Measurements from ENCODE around the gene ANKS4B. TPM values are rescaled to one million over a fixed set of nuclear protein-coding genes. Genes with fewer than 3 reads are reported as not detected.

ANKS4B gene
- total RNA-seq, 1 experiment from 2014 or later: not detected

GRCh38 chr16:21279501-21279900 is 46.0 kb downstream of the ANKS4B start:
- DNase-seq (ENCODE audit: low read depth, low spot score) (no peak), ATAC-seq (no peak)
- TF ChIP-seq, protein P1, sequence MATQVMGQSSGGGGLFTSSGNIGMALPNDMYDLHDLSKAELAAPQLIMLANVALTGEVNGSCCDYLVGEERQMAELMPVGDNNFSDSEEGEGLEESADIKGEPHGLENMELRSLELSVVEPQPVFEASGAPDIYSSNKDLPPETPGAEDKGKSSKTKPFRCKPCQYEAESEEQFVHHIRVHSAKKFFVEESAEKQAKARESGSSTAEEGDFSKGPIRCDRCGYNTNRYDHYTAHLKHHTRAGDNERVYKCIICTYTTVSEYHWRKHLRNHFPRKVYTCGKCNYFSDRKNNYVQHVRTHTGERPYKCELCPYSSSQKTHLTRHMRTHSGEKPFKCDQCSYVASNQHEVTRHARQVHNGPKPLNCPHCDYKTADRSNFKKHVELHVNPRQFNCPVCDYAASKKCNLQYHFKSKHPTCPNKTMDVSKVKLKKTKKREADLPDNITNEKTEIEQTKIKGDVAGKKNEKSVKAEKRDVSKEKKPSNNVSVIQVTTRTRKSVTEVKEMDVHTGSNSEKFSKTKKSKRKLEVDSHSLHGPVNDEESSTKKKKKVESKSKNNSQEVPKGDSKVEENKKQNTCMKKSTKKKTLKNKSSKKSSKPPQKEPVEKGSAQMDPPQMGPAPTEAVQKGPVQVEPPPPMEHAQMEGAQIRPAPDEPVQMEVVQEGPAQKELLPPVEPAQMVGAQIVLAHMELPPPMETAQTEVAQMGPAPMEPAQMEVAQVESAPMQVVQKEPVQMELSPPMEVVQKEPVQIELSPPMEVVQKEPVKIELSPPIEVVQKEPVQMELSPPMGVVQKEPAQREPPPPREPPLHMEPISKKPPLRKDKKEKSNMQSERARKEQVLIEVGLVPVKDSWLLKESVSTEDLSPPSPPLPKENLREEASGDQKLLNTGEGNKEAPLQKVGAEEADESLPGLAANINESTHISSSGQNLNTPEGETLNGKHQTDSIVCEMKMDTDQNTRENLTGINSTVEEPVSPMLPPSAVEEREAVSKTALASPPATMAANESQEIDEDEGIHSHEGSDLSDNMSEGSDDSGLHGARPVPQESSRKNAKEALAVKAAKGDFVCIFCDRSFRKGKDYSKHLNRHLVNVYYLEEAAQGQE (IDR thresholded peaks at IDR 0.05; ENCODE audit: insufficient read depth in 1 of 2, low read depth in 2 of 2, low read length in 1 of 2): no peak
- TF ChIP-seq TCF7L2 (IDR thresholded peaks at IDR 0.05; ENCODE audit: low read depth, low read length) (no peak), SIN3A (IDR thresholded peaks at IDR 0.05; ENCODE audit: borderline replicate concordance, insufficient read depth, low read depth, low read length) (no peak), POLR2AphosphoS5 (IDR thresholded peaks at IDR 0.05; ENCODE audit: low read depth, low read length) (no peak), CTCF (IDR thresholded peaks at IDR 0.05) (no peak)
- H3K9me3 ChIP-seq (ENCODE audit: control insufficient read depth, insufficient read depth, low read depth, low read length): no peaks in the 10 kb centered on the region
- peaks cover 54% of the 10 kb centered on the region for H3K27me3 ChIP-seq (ENCODE audit: control insufficient read depth, insufficient read depth, low read length)
- no peaks in the 10 kb centered on the region for H3K36me3 ChIP-seq (ENCODE audit: control insufficient read depth, insufficient read depth, low read length)
- POLR2A ChIA-PET: interaction anchor here (0.6 kb wide), 1 partner anchor 199 kb away, joined by 3 read pairs; no protein-coding TSS in a partner anchor
- peaks cover 5% of the 10 kb centered on the region for H3K4me1 ChIP-seq (ENCODE audit: control insufficient read depth, insufficient read depth, low read length)
- intact Hi-C loops (cut with micrococcal nuclease; ENCODE audit: unreplicated experiment) (loop anchor here (10.0 kb wide), 1 partner anchor 85 kb away; no protein-coding TSS in a partner anchor), in situ Hi-C loops (cut with HindIII; ENCODE audit: low pct_unique_long_range_greater_than_20kb, low sequenced_read_pairs) (loop anchor here (25.0 kb wide), 1 partner anchor 92 kb away; no protein-coding TSS in a partner anchor)
- CTCF ChIA-PET: interaction anchor here (1.1 to 1.5 kb wide), 2 partner anchors 14 to 91 kb away, joined by 3 to 4 read pairs; no protein-coding TSS in a partner anchor
- no peak overlapping the region for H3K27ac ChIP-seq (ENCODE audit: low read length)
- H3K4me3 ChIP-seq (ENCODE audit: low read depth in 2 of 2, low read length in 2 of 2): no peak overlapping the region
- BruUV-seq (replicated peaks): no TSS peak

GRCh38 chr16:21281698-21282389 is 48.3 kb downstream of the ANKS4B start:
- DNase-seq (ENCODE audit: low read depth, low spot score) (no peak), ATAC-seq (no peak)
- Histone ChIP-seq H3K4me1 (ENCODE audit: control insufficient read depth, insufficient read depth, low read length) (peaks cover 5% of the 10 kb centered on the region), H3K36me3 (ENCODE audit: control insufficient read depth, insufficient read depth, low read length) (no peaks in the 10 kb centered on the region), H3K27me3 (ENCODE audit: control insufficient read depth, insufficient read depth, low read length) (peaks cover 48% of the 10 kb centered on the region), H3K27ac (ENCODE audit: low read length) (no peak overlapping the region), H3K9me3 (ENCODE audit: control insufficient read depth, insufficient read depth, low read depth, low read length) (no peaks in the 10 kb centered on the region), H3K4me3 (ENCODE audit: low read depth in 2 of 2, low read length in 2 of 2) (no peak overlapping the region)
- POLR2A ChIA-PET: no interaction called here
- intact Hi-C loops (cut with micrococcal nuclease; ENCODE audit: unreplicated experiment): no loop called here
- BruUV-seq (replicated peaks): no TSS peak
- no peak for TF ChIP-seq POLR2AphosphoS5 (IDR thresholded peaks at IDR 0.05; ENCODE audit: low read depth, low read length)
- no peak for TF ChIP-seq TCF7L2 (IDR thresholded peaks at IDR 0.05; ENCODE audit: low read depth, low read length)
- no peak for TF ChIP-seq CTCF (IDR thresholded peaks at IDR 0.05)
- in situ Hi-C loops (cut with HindIII; ENCODE audit: low pct_unique_long_range_greater_than_20kb, low sequenced_read_pairs): loop anchor here (25.0 kb wide), 1 partner anchor 95 kb away; no protein-coding TSS in a partner anchor
- CTCF ChIA-PET: interaction anchor here (0.6 to 0.7 kb wide), 2 partner anchors 93 to 1126 kb away, joined by 3 to 4 read pairs; no protein-coding TSS in a partner anchor
